Measurements from ENCODE around the gene CYFIP2.

Gene CYFIP2

GRCh38 chr5:157326440-157327005, 60.6 kb downstream of the CYFIP2 start:
- no peak for DNase-seq (ENCODE audit: low read depth)

DNA sequence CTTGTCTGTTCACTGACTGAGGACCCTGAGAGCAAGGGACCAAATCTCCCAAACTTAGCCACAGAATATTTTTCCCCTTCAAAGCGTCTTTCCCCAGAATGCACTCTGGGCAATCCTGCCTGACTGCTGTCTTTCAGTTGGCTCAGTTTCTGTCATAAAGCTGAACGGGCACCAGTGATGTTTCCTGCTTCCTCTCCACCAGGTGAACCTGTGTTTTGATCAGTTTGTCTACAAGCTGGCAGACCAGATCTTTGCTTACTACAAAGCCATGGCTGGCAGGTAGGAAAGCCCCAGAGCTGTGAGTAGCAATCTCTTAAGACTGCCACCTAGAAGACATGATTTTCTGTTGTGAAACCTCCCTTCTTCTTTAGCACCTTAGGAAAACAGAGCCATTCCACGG, 61.8 kb downstream of the CYFIP2 start:
- no peak for DNase-seq (ENCODE audit: low read depth)

- DNase-seq (ENCODE audit: low read depth): peak; percentile 51
These were observed 62.5 kb downstream of the CYFIP2 start for GRCh38 chr5:157328277-157328912.

DNA sequence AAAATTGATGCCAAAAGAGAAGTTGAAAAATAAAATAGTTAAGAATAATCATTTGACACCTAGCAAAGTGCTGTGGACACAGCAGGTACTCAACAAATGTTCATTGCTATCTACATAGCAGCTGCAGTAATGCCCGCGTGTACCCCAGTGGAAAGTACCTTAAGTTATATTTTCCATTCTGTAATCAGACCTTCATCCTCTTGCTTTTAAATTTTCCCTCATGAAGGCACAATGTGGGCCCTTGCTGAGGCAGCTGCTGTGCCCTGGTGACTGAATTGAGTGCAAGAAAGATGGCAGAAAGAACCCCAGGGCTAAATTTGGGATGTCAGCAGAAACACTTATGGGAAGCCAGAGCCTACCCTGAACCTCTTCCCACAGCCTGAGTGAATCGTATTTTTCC, 65.9 kb downstream of the CYFIP2 start:
- DNase-seq (ENCODE audit: low read depth): no peak

DNA sequence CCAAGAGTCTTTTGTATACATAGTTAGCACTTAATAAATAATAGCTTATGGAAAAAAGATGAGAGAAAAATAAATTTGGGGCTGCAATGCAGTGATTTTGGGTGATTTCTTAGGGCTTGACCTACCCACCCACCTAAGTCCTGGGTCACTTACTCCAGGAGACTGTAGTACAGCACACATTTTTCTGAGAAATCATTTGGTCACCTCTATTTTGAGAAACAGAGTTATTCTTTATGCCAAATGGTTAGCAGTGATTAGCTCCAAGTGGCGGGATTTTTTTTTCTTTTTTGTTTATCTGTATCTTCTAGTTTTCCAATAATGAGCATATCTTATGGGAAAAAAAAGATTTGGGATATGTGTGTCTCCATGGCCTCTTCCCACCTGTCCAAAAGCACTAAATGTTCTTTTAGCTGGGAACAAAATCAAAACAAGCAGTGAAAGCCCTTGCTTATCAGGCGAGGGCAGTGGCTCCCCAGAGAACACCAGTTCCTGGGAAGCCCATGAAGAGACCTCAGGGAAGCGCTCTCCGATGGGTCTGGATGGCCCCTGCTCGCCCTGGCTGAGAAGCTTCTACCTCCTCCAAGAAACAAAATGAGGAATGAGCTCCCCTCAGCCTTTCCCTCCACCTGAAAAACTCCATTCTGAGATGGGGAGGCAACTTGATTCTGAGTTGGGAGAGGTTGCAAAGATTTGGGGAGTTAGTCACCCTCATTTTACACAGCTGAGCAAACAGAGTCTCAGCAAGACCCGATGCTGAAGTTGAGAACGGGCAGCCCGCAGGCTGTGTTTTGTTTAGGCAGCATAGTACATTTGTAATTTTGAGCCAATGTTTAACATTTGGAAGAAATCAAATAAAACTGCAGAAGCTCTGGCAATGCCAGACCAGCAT, 69.9 kb downstream of the CYFIP2 start:
- no peak for DNase-seq (ENCODE audit: low read depth)

DNA sequence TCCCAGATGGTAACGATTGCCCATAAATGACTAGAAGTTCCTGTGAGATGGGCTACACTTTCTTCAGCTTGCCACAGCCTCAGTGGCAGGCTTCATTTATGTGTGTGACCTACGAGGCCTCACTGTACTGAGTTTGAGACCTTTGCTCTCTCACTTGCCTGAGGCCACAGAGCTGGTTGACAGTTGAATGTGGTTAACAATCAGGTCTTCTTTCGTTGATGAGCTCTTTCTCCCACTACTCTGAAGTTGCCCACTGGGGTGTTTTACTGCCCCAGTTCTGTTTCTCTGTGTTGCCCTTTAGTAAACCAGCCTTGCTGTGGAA, 70.5 kb downstream of the CYFIP2 start:
- DNase-seq (ENCODE audit: low read depth): no peak

DNA sequence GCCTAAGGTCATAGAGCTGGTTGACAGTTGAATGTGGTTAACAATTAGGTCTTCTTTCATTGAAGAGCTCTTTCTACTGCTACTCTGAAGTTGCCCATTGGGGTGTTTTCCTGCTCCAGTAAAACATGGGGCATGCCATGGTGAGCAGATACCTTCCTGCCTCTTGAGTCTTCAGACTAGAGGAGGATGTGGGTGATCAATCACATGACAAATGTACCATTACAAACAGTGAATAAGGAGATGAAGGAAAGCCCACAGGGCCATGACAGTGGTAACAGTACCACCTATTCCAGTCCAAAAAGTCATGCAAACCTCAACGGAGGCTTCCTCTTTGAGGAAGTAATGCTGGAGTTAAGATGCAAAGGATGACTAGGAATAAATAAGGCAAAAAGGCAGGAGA, 73.5 kb downstream of the CYFIP2 start:
- no peak for DNase-seq (ENCODE audit: low read depth)

- DNase-seq (ENCODE audit: low read depth): no peak
These were observed 77.0 kb downstream of the CYFIP2 start for GRCh38 chr5:157342822-157343402.

GRCh38 chr5:157343842-157344790, 78.2 kb downstream of the CYFIP2 start:
- DNase-seq (ENCODE audit: low read depth): no peak

DNA sequence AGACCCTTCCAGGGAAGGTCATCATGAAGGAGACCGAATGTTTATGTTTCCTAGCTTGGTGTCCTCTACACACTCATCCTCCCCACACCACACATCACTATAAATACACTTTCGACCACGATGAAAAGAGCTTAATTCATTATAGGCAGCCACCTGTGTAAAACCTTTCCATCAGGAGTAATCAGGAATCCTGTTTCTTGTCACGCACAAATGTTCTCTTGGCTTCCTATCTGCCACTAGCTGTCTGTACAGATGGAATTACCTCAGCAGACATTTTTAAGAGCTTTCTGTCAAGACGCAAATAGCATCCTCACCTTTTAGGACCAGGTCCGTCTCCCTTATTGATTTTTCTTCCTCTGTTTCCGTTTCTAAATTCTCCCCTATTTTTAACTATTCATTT, 79.1 kb downstream of the CYFIP2 start:
- DNase-seq (ENCODE audit: low read depth): no peak

DNA sequence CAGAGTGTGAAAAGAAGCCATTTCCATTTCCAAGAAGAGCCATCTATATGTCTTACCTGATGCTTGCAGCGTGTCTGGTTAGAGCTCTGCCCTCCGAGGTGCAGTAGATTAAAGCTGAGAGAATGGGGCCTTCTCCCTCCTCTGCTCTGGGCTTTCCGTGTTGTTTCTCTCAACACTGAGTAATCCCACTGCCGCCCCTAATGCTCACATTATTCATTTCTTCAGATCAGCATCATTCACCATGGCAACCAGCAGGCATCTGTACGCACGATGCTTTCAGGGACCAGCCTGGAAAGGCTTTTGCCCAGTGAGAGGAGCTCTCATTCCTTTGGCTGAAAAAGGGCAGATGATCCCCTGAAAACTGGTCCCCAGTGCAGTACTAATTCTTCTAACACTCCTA, 79.6 kb downstream of the CYFIP2 start:
- DNase-seq (ENCODE audit: low read depth): no peak

DNA sequence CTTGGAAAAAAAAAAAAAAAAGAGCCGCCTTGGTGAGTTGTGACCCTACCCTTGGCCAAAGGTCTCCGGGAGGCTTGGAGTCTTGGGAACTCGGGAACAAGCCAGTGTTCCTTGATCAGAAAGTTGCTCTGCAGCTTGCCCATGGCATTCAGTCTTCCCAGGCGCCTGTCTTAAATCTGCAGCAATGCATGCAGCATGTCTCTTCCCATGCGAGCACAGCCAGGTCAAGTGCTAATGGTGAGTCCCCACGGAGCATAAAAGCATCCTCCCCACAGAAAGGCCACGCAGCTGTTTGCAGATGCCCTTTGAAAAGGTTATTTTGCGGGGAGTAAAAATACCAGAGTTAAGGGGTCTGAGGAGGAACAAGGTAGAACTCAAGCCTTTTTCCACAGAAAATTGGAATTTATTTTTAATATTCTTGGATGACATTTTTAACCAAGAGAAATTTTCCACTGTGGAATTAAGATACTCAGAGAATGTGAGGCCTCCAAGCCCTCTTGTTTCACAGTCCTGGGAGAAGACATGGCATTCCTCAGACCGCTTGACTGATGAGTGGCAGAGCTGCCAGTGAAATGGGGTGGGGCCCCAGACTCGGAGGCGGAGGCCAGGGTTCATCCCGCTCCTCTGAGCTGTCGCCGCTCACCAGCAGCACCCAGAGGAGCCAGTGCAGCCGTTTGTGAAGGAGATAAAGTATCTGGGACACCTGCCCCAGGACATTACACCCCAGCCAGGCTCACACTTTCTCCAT, 81.6 kb downstream of the CYFIP2 start:
- no peak for DNase-seq (ENCODE audit: low read depth)

DNA sequence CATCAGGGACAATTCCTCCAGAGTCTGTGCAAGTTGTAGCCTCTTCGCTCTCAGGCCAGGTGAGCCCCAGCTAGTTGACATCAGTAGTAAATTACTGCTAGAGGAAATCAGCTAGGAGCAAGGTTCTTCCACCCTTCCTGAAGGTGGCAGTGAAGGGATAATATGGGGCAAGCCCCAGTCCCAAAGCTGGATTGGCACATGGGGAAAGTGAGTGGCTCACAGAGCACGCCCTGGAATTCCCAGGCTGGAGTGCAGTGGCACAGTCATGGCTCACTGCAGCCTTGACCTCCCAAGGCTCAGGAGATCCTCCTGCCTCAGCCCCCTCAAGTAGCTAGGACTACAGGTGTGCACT, 82.1 kb downstream of the CYFIP2 start:
- no peak for DNase-seq (ENCODE audit: low read depth)

DNA sequence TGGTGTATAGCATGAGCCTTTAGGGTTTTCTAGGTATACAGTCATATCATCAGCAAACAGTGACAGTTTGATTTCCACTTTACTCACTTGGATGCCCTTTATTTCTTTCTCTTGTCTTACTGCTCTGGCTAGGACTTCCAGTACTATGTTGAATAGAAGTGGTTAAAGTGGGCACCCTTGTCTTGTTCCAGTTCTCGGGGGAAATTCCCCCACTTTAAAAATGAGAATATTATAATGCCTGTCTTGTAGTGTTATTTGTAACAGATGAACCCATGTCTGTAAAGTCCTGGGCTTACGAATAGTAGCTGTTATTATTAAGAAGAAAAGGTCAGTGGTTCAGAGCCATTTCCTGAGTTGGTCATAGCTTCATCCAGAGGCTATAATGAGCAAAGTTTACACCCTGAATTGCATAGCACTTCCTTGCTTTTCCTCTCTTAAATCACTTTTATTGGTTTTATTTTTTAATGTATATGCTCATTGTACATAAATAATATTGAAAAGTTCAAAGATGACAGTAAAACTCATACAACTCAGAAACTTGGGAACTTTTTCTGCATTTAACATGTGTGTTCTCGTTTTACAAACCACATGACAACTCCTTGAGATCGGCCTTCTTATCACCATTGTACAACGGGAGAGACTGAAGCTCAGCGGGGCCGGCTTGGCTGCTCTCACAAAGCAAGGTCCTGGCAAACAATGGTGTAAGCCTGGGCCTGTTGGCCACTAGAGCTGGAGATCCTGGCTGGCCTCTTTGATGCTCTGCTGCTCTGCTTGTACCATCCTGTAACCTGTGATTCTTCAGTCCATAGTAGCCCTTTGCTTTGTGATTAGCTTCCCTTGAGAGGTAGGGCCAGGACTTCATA, 85.2 kb downstream of the CYFIP2 start:
- no peak for DNase-seq (ENCODE audit: low read depth)

DNA sequence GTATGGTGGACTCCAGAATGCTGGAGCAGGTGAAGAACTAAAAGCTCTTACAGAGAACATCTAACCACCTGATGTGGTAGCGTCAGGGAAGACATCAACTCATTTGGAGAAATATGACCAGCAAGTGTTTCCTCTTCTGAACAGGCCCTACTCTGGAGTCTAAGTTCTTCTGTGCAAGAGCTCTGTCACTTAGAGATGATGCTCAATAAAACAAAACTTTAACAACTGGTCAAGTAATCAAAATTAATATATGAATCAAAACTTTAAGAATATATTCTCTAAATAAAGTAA, 85.8 kb downstream of the CYFIP2 start:
- no peak for DNase-seq (ENCODE audit: low read depth)

DNA sequence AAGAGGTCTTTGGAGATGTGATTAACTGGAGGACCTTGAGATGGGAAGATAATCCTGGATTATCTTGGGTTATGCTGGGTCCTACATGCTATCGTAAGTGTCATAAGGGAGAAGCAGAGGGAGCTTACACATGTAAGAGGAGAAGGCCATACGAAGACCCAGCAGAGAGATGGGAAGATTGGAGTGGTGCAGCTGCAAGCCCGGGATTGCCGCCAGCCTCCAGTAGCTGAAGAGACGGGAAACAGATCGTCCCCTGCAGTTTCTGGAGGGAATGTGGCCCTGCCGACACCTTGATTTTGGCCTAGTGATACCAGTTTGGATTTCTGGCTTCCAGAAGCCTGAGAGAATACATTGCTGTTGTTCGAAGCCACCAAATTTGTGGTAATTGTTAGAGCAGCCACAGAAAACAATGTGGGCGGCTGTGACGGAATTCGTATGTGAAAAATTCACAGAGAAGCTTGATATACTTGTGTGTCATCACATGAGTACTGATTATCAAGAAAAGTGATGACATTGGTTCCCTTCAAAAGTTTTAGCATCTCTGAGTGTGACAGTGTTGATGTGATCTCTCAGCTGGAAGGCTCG, 86.9 kb downstream of the CYFIP2 start:
- DNase-seq (ENCODE audit: low read depth): peak; percentile 33

GRCh38 chr5:157354800-157355199, 88.9 kb downstream of the CYFIP2 start:
- no peak for DNase-seq (ENCODE audit: low read depth)

DNA sequence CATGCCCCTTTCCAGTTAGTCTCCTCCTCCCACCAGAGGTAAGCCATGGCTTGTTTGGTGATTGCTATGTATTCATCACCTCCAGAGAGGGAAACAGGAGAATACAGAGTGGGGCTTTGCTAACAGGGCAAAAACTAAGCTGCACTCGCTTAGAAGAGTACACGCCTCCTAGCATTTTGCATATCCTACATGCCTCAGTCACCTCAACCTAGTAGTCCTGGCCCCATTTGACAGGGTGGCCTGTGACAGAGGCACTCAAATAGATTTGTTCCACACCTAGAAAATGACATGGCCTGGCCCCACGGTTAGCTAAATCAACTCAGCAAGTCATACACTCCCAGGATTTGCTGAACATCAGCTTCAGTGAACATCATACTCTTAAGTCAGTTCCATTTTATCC, 90.7 kb downstream of the CYFIP2 start:
- DNase-seq (ENCODE audit: low read depth): no peak

DNA sequence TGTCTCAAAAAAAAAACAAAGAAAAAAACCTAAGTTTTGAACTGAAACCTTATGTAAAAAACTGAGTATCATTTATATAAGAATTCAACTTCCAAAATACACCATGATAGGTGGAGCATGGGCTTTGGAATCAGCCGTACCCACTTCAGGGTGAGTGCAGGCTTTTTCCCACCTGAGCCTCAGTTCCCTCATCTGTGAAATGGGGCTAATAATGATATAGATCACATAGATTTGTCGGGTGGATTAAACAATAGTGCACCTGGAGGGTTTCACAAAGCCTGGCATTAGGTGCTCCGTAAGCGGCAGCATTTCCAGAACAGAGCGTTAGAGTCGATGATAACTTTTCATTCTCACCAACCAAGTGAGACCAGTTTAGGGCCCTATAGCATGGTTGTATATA, 91.9 kb downstream of the CYFIP2 start:
- no peak for DNase-seq (ENCODE audit: low read depth)

GRCh38 chr5:157358871-157359270, 92.9 kb downstream of the CYFIP2 start:
- DNase-seq (ENCODE audit: low read depth): no peak

Measured in activated T-cell treated with anti-CD3 and anti-CD28 coated beads for 24 hours (primary cell).